Measurements from ENCODE around the gene ZBTB7C. TPM values are rescaled to one million over a fixed set of nuclear protein-coding genes. Genes with fewer than 3 reads are reported as not detected.

The ZBTB7C gene
- total RNA-seq, 1 donor from 2014 or later, result 0.17 TPM

DNA sequence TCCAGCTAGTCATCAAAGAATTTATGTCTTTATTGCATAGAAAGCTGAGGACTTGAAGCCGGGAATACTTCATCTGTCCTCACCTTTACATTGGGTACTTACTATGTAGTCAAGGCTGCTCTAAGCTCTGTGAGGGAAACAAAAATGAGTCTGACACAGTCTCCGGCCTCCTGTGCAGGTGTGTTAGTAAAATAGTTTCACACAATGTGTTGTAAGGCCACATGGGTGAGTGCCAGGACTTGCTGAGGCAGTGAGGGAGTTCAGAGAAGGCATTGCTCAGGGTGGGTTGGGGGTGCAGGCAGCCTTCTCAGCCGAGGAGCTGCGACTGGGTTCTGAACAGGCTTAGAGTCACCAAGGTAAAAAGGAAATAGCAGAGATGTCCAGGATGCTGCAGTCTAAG is 424.2 kb downstream of the ZBTB7C start:
- no peak overlapping the region for H3K4me3 ChIP-seq (ENCODE audit: low read depth, low read length)
- no peak for TF ChIP-seq CTCF (conservative IDR thresholded peaks at IDR 0.05; ENCODE audit: low read depth, low read length)
- DNase-seq (ENCODE audit: low read depth), result no peak

- no peak for DNase-seq (ENCODE audit: low read depth)
- TF ChIP-seq CTCF (conservative IDR thresholded peaks at IDR 0.05; ENCODE audit: low read depth, low read length), result no peak
- no peak overlapping the region for H3K4me3 ChIP-seq (ENCODE audit: low read depth, low read length)
Observed at GRCh38 chr18:47983946-47984345, 425.2 kb downstream of the ZBTB7C start.

DNA sequence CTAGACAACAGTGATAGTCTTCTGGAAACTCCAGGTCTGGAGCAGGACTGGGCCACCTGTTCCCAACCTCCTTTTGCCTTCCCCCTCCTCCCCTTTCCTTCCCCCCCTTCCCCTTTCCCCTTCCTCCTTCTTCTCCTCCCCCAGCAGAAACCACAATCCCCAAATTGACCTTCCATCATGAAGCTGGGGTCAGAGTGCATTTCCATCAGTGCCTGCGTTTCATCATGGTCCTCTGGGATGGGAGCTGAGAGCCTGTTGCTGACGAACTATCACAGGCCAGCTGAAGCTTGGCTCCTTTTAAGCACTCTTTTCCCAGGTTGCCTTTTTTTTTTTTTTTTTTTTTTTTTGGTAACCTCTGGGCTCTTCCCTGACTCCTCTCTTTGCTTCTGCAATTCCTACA is 426.1 kb downstream of the ZBTB7C start:
- H3K4me3 ChIP-seq (ENCODE audit: low read depth, low read length), result no peak overlapping the region
- TF ChIP-seq CTCF (conservative IDR thresholded peaks at IDR 0.05; ENCODE audit: low read depth, low read length), result no peak
- DNase-seq (ENCODE audit: low read depth), result no peak

GRCh38 chr18:47981830-47982229 is 427.4 kb downstream of the ZBTB7C start:
- no peak for TF ChIP-seq CTCF (conservative IDR thresholded peaks at IDR 0.05; ENCODE audit: low read depth, low read length)
- no peak overlapping the region for H3K4me3 ChIP-seq (ENCODE audit: low read depth, low read length)
- DNase-seq (ENCODE audit: low read depth), result no peak

DNA sequence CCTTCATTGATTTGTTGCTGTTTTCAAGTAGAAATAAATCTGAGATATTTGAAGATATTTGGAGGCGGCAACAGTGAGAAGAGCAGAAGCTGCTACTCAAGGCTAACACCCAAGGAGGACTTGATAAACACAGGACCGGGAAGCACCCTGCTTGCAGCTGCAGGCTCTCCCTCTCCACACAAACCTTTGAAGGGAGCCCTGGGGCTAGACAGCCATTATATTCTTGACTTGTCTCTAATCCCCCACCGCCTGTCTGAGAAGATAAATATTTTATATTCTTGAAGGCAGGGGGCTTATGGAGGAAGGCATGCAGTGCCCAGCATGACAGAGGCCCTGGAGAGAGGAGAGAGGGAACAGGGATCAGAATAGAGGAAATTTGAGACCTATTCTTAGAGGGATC is 427.9 kb downstream of the ZBTB7C start:
- no peak overlapping the region for H3K4me3 ChIP-seq (ENCODE audit: low read depth, low read length)
- no peak for DNase-seq (ENCODE audit: low read depth)
- no peak for TF ChIP-seq CTCF (conservative IDR thresholded peaks at IDR 0.05; ENCODE audit: low read depth, low read length)

GRCh38 chr18:47979611-47980200 is 429.5 kb downstream of the ZBTB7C start:
- DNase-seq (ENCODE audit: low read depth), result no peak
- TF ChIP-seq CTCF (conservative IDR thresholded peaks at IDR 0.05; ENCODE audit: low read depth, low read length), result no peak
- H3K4me3 ChIP-seq (ENCODE audit: low read depth, low read length), result no peak overlapping the region

GRCh38 chr18:47978603-47979002 is 430.6 kb downstream of the ZBTB7C start:
- no peak for DNase-seq (ENCODE audit: low read depth)
- no peak for TF ChIP-seq CTCF (conservative IDR thresholded peaks at IDR 0.05; ENCODE audit: low read depth, low read length)

More at GRCh38 chr18:47978603-47979002, 430.6 kb downstream of the ZBTB7C start:
- no peak overlapping the region for H3K4me3 ChIP-seq (ENCODE audit: low read depth, low read length)

All from epithelial cell of proximal tubule (primary cell).